GM12891 (cell line): ENCODE data around the gene RASAL1.

Source experiments
- PAX5 ChIP-seq: IDR thresholded peaks from 2 replicates; pipeline ENCODE4 v1.6.1; 2011; ENCODE audit warnings: low read length, moderate library complexity, mild to moderate bottlenecking; ENCODE audit not compliant: insufficient read depth, severe bottlenecking
- POLR2A ChIP-seq: IDR thresholded peaks from 2 replicates; pipeline ENCODE4 v1.6.1; 2011; ENCODE audit warnings: low read depth, low read length, control low read depth
- POLR2AphosphoS5 ChIP-seq: IDR thresholded peaks from 2 replicates; pipeline ENCODE4 v1.6.1; 2011; ENCODE audit warnings: low read depth, low read length, control low read depth
- SPI1 ChIP-seq: IDR thresholded peaks from 2 replicates; pipeline ENCODE4 v1.6.1; 2011; ENCODE audit warnings: low read depth, low read length, control low read depth
- TAF1 ChIP-seq: IDR thresholded peaks from 2 replicates; pipeline ENCODE4 v1.6.1; 2011; ENCODE audit warnings: low read depth, low read length, control low read depth

GRCh38 chr12:113069149-113069548, 66.4 kb downstream of the RASAL1 start:
- TF ChIP-seq POLR2AphosphoS5 (no peak), POLR2A (no peak), SPI1 (no peak), TAF1 (no peak), PAX5 (no peak)
